IPS-NIHi7 (cell line): ENCODE data around the gene PMIS2.

Experiments
- DNase-seq: peaks from one replicate; pipeline ENCODE4 v3.0.0; 2012; ENCODE audit warnings: mixed read lengths; ENCODE audit errors: extremely low spot score

Gene PMIS2

DNA sequence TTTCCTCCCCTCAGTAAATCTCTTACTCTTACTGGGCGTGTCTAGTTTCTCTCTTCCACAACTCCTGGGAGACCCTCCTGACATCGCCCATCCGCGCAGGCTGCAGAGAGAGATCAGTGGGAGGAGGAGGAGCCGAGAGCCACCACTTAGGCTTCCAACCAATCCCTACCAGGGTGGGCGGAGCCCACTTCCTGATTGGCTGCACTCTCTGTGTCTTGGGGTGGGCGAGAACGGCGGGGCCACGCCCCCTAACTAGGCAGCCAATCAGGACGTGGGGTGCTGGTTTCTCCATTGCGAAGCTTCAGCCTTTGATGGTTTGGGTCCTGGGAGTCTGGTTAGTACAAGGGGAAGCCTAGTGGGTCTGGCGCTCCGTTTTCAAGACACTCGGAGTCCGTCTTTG lies at the start of gene PMIS2:
Gene PMIS2 (plus strand): TSS at position 326 of the 400 bp plus-strand sequence. CDS start 87 bp downstream, outside the sequence.
- peak; percentile 81 for DNase-seq

DNA sequence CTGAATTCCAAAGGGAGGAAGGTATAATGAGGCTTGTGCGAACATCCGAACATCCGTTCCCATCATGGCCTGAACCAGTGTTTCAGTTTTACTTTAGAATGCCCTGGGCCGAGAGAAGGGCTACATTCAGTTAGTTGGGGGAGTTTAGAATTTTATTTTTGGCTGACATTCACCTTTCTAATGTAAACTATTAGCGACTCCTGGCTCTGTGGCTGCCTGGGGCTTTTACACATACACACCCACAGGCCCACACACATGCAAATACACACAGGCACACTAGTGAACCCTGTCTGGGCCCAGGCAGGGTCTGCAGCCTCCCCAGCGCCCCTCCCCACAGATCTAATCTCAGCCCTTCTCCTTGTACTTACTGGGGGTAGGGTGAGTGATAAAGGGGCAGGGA lies 46.7 kb upstream of the PMIS2 start:
- no peak for DNase-seq

GRCh38 chr19:35539850-35540249 lies 46.1 kb upstream of the PMIS2 start:
- no peak for DNase-seq

DNA sequence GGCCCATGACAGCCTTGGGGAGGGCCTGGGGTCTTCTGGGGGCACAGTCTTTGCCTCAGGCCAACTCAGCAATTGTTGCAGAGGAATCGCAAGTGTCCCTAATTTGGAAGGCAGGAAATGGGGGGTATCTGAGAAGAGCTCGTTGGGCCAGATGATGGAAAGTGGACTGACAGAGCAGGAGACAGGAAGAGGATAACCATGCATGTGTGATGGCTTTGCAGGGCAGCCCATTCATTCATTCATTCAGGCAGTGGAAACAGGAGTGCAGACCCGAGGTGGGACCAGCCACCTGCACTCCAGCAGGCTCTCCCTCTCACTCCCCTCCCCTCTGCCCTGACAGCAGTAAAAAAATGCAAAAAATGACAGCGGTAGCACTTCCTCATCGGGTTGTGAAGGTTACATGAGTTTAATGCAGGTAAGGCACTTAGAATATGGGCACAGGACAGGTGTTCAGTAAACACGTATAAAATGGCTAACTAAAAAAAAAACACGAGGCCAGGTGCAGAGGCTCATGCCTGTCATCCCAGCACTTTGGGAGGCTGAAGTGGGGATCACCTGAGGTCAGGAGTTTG lies 45.5 kb upstream of the PMIS2 start:
- no peak for DNase-seq

- no peak for DNase-seq
Measured at GRCh38 chr19:35542209-35542608, 43.8 kb upstream of the PMIS2 start.

- no peak for DNase-seq
Measured at GRCh38 chr19:35543280-35544109, 42.5 kb upstream of the PMIS2 start.

DNA sequence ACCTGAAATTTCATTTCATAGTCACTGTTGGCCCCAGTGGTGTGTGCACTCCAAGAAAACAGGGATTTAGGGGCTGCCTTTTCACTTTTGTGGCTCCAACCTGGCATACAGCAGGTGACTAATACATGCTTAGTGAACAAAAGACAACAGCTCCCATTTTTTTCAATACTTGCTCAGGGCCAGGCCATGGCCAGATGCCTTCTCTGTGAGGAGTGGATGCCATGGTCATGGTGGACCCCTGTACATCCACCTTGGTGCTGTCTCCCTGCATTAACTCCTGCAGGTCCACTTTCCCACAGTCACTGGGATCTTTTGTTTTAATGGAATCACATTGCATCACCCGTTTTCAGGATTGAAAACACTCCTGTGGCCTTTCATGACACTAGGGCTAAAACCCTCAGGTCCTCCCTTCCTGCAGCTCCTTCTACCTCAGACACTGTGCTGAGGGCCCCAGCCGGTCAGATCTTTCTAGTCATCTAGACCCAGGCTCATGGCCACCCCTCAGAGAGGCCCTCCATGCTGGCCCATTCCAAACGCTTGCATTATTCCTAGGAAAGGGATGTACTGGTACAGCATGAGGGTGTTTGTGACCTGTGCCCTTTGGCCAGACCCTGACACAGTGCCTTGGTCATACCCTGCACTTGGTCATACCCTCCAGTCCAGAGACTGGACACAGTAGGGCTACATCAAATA lies 41.7 kb upstream of the PMIS2 start:
- DNase-seq: no peak

DNA sequence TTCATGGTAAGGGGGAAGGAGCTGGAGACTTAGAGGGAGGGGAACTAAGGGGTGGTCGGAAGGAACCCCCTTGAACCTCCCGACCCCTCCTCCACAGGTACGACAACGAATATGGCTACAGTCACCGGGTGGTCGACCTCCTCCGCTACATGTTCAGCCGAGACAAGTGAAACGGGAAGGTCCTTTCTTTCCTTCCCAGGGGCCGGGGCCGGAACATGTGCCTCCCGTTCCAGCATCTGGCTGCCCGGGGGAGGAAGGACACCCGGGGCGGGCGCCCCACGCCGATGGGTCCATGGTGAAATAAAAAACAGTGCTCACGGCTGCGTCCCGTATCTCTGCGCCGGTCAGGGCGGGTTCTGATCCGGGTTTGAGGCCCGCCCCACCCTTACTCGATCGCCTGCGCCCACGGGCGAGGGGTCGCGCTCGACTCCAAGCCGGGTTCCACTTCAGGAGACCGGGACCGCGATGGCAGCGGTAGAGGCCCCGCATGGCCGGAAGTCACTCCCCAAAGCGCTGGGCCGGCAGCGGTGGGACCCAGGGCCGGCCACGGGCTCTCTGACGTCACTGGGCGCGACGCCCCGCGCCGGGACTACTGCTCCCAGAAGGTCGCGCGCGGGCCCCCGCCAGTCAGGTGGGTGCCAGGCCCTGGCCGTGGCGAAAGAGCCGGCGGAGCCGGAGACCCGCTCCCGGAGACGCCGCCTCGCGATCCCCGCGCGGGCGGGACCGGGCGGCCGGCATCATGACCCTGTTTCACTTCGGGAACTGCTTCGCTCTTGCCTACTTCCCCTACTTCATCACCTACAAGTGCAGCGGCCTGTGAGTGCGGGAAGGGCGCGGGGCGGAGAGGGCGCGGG lies 40.7 kb upstream of the PMIS2 start, which contains the start of gene TMEM147:
Gene TMEM147 (plus strand): TSS at position 626 of the 854 bp plus-strand sequence. CDS start 114 bp downstream, at position 740.
- DNase-seq: peak; percentile 100

- peak; percentile 52 for DNase-seq
Measured at GRCh38 chr19:35545855-35546381, 40.1 kb upstream of the PMIS2 start.

GRCh38 chr19:35546532-35546931 lies 39.4 kb upstream of the PMIS2 start:
- no peak for DNase-seq

DNA sequence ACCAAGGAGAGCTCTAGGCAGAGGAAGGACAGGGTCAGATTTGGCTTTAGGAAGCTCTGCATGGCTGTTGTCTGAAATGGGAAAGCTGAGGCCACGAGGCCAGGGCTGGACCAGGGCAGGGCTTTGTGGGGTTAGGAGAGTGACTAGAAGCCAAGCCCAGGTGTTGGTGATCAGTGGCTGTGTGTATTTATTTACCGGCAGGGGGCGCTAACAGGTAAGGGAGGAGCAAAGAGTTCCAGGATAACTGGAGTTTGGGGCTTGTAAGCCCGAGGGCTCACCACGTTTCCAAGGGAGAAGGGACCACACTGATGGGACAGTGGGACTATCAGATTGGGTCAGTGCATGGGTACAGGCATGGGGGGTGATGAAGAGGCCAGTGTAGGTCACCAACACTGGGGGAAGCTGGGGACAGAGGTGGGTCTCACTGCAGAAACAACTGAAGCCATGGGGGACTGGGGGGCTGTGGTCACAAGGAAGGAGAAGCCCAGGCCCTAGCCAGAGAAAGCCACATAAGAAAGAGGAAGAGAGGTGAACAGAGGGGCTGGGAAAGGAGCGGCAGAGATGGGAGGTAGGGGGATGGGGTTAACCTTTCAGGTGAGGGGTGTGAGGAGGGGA lies 36.7 kb upstream of the PMIS2 start:
- peak; percentile 88 for DNase-seq

GRCh38 chr19:35549879-35550523 lies 36.0 kb upstream of the PMIS2 start:
- DNase-seq: no peak

- DNase-seq: no peak
Measured at GRCh38 chr19:35551091-35551810, 34.7 kb upstream of the PMIS2 start.

- DNase-seq: no peak
Measured at GRCh38 chr19:35552534-35553384, 33.2 kb upstream of the PMIS2 start.

GRCh38 chr19:35553385-35554000 lies 32.5 kb upstream of the PMIS2 start:
- DNase-seq: no peak

DNA sequence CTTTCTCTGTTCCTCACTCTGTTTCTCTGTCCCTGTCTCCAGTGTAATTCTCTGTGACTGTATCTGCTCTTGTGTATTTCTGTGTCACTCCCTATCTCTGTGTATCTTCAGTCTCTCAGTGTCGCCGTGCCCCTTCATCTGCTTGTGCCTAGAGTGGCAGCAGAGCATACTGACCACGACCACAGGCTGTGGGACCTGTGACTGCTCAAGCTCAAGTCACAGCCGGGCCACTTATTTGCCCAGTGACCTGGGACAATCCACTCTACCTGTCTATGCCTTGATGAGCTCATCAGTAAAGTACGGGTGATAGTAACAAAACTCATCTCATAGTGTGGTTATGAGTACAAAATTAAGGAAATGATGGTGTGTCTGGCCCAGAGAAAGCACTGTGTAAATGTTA lies 31.9 kb upstream of the PMIS2 start:
- DNase-seq: no peak

DNA sequence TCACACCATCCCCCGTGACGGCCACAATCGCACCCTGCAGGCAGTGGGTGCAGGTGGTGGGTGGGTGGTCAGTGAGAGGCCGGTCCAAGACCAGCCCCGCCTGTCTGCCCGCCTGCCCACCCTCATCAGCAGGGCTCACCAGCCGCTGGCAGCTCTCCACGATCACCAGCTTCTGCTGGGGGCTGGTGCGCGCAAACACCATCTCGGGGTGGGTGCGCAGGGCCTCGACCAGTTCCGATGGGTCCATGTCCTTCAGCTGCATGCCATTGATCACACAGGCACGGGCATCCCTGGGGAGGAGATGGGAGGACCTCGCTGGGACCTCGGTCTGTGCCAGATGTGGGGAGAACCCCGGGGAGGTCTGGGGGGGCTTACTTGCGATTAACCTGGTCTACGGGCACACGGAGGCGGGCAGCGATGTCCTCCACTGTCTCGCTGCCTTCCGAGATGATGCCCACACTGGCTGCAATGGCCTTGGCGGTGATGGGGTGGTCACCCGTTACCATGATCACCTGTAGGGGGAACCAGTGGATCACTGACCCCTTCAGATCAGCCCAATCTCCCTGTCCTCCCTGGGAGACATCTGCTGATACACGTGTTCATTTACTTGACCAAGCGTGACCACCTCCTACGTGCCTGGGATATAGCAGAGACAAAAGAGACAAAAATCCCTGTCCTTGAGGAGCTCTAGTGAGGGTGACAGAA lies 30.5 kb upstream of the PMIS2 start:
- peak; percentile 76 for DNase-seq
